HG03460 (cell line): ENCODE results near the gene SERTM1.

Experiments used
- ATAC-seq: cut with Tn5 transposase; IDR thresholded peaks from one replicate; pipeline ENCODE4 v1.9.1; 2021; ENCODE audit not compliant: unreplicated experiment

Gene SERTM1

DNA sequence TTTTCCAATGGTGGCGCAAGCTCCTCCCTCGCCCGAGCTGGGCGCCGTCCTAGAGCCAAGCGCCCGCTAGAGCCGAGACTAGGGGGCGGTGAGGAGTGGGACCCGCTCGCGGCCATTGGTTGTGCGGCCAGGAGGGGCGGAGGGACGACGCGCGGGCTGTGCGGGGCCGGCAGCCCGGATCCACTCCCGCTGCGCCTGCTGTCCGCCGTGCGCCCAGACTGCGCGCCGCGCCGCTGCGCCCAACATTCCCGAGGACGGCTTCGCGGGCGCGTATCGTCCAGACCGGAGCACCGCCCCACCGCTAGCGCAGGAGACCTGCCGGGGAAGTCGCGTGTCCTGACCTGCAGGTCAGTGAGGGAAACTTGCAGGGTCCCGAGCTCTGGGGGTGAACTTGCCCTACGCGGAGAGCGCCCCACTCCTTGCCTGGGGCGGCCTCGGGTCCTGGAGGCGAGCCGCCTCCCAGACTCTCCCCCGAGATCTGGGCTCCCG, at the start of gene SERTM1:
Gene SERTM1, plus strand, starts transcription at position 183 of the 489 bp plus-strand sequence. CDS start 21,059 bp downstream, outside the sequence.
- ATAC-seq = no peak

DNA sequence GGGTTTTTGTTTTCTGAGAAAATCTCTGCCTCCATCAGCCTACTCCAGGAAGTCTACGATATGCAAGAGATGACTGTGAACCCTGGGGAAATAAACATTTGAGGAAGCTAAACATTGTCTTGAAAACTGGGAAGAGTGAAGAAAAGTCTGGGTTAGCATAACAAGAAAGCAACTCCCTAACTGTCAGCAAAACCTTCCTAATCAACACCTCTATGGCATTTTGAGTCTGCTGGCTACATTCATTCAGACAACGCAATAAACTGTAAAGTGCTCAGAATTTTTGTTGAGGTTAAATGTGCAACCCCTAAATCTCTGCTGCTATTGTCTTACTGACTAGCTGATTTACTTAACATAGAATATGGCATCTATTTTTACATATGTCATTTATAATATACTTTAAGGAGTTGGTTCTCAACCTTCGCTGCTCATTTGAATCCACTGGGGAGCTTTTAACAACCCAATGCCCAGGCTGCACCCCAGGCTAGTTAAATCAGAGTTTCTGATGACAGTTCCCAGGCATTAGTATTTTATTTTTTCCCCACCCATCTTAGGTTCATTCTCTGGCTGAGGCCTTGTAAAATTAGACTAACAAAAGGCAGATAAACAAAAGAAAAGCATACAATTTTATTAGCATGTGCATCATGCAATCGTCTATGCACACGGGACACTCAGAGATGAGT, 45.3 kb upstream of the SERTM1 start:
- ATAC-seq = no peak

DNA sequence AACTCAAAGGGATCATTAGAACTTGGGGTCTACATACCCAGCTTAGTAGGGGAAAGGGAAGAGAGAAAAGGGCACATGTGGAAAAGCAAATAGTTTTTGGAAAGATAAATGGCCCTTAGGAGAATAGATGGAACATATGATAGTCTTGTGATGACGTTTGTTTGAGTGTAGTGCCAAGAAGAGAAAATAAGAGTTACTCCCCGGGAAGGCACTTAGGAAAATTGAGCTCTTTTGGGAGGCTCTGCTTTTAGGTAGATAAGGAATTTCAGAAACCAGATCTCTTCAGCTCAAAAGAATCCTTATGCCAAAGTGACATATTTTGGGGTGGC, 44.8 kb upstream of the SERTM1 start:
- ATAC-seq = no peak

DNA sequence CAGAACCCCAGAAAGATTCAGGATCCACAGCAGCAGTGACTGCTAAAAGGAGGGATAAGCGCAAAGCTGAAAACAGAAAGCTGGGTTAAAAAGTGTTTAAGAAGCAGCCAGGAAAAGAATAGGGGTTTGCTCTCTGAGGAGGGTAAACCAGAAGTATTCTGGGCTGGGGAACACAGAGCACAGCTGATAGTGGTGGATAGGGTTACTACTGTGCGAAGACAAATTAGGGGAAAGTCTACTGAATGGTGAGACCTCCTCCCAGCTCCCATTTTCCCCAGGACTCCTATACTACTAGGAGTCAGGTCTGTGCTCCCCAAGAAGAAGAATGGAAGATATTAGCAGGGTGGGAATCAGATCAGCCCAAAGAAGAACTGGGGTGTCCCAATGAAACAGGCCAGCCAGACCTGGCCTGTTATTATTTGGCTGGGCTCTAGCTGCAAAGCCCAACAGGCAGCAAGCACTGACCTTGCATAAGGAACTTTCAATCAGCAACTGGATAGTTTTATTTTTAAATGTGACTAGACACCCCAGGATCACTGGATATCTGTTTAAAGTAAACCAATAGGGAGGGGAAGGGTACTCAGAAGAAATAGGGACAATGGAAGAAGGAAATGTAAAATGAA, 43.5 kb upstream of the SERTM1 start:
- no peak for ATAC-seq

DNA sequence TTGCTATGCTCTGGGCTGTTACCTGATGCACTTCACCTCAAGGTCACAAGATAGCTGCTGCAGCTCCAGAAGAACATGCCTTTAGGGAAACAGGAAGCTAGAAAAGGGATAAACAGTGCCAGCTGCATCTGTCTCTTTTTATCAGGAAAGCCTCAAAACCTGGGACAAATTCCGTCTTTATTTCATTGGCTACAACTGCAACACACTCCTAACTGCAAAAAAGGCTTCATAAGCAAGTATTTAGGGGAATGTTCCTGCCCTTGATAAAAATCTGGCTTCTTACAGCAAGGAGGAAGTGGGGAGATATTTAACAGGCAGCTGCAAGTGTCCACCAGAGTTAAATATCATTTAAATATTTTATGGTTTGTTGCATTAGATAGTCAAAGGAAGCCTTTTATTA, 34.2 kb upstream of the SERTM1 start:
- ATAC-seq = no peak

DNA sequence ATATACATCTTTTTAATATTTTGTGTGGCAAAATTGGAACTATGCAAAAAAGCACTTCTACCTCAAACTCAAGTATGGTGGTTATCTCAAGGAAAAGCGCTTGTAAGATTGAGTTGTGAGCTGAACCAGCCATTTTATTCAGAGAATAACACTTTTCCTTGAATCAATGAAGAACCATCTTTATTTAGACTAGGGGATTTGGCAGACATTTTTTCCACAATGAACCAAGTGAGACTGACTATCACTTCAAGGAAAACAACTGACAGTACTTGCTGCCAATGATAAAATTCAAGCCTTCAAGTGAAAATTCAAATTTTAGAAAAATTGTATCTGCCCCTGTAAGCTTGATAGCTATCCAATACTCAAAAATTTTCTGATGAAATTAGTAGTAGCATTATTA, 23.2 kb upstream of the SERTM1 start:
- no peak for ATAC-seq

DNA sequence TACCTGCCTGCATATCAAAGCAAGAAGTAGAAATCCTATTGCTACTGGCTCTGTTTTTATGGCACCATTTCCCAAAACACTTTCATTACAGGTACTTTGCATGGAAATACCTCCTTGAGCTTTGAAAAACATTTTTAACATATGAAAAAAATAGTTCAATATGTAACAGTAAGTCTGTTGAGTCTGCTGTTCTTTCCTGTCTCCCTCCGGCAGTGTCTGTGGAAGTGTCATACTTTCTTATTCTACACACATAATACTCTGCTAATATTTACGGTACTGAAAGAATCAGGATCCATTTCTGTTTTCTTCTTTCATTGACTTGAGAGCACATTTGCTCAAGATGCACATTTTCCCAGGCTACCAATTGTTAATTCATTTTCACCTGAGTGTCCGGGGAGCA, 8.2 kb upstream of the SERTM1 start:
- no peak for ATAC-seq

DNA sequence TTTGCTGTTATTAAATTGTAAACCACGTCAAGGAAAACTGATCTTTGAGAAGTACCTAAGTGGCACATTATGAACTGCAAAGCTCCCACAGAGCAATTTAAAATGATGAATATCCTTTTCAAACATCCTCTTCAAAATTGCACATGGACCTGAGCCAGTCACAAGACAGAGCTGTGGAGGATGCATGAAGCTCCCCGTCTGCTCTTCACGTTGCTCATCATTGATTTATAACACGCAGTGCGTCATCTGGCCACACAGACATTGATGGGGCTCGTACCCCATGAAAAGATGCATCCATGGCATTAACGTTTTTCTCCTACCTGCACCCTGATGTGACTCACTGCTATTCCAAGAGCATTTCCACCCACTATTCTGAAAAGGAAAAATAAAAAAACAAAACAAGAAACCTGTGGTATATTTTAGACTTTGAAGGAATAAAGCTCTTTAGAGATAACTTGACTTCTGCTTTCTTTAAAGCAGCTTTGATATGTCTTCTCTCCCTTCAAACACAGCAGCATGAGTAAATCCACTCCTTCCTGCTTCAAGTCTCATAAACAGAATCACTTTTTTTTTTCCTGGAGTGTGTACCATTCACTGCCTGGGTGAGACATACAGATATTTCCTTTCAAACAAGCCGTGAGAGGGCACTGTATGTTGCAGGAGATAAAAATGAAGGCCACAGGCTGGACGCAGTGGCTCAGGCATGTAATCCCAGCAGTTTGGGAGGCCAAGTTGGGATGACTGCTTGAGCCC, 7.2 kb upstream of the SERTM1 start:
- no peak for ATAC-seq

DNA sequence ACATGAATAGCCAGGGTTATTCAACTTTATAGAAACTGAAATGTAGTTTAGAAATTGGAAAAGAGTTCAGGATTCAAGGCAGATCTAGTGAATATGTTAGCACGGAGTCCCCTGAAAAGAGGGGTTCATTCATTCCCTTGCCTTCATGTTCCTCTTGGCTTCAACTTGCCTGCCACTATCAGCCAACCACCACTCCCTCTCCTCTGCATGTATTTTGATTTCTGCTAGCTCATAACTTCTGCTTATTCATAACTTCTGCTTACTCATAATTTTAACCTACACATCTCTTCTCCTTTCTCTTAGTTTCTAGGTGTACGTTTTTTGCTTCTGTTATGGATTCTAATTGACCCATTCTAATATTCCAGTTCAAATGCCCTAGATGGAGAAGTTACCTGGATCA, 5.5 kb upstream of the SERTM1 start:
- no peak for ATAC-seq

DNA sequence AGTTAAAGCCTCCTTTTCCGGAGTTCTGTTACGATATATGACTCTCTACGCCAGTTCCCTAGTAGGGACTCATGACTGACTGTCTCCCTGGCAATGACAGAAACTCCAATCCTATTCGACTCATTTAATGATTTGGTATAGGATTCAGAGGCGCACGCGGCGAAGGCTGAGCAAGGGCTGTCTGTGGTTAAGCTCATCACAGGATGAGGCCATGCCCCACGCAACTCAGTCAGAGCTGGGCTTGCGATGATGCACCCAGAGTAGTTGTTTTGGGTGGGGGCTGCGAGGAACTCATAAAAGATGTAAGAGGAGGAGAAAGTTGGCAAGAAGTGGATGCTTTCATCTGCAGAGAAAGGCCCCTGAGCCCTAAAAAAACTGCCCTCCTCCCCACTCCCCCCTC, 468 bp upstream of the SERTM1 start:
- no peak for ATAC-seq

DNA sequence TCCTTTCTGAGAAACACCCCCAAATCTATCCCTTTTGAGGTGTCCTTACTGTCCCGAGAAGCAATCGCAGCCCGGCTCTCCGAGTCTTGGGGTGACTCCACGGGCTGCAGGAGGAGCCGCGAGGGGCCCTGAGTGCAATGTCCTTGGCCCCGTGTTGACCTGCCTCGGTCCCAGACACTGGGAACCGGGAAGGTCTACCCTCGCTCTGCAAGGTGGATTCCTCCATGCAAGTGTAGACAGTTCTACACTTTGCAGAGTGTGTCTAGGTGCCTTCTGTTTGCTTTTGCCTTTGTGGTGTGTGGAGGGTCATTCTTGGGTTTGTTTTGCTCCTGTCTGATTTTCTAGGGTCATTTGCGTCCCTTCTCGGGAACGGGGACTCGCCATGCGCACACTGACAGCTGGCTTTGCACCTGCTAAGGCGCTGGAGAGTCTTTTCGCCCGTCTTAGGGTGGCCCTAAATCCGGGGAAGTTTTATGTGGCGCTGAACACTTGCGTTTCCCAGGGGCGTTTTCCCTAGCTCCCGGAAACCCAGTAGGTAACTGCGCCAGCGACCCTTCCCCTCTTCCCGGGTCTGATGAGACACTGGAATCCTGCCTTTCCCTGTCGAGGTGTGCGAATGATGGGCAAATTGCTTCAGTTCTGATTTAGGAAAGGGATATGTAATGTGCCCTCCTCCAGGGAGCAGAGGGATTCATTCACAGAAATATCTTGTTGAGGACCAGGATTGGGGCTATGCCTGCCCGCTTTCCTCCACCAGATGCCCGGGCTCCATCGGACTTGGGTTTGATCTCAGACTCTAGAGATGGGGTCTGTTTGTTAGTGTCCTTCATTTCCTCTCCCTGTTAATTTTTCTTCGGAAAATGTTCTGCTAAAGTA, 755 bp downstream of the SERTM1 start:
- no peak for ATAC-seq

DNA sequence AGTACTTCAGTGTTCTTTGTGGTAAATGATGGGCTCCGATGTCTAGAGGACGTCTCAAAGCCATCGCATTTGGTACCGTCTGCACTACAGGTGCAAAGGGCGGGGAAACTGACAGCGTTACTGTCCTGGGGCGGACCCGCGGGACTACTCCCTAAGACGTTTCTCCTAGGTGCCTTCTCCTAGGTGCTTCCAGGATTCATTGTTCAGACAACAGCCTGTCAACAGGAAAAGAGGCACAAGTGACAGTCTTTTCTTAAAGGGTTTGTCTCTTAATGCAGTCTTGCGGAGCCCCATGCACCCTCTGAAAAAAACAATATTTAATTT, 1.4 kb downstream of the SERTM1 start:
- no peak for ATAC-seq

DNA sequence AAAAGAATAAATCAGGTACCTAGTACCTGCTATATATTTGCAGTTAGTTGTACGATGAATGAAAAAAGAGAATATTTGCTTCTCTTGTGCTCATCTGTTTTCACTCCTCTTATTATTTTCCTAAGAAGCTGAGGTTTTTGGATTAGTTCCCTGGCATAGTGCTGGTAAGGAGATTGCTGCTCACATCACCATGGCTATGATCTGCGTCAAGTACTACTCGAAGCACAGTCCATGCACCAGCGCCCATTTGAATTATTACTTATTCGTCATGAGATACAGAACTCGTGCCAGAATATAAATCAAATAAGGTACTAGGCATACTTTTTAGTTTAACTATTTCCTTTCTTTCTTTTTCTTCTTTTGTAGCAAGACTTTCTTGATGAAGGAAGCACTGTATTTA, 7.1 kb downstream of the SERTM1 start:
- no peak for ATAC-seq

DNA sequence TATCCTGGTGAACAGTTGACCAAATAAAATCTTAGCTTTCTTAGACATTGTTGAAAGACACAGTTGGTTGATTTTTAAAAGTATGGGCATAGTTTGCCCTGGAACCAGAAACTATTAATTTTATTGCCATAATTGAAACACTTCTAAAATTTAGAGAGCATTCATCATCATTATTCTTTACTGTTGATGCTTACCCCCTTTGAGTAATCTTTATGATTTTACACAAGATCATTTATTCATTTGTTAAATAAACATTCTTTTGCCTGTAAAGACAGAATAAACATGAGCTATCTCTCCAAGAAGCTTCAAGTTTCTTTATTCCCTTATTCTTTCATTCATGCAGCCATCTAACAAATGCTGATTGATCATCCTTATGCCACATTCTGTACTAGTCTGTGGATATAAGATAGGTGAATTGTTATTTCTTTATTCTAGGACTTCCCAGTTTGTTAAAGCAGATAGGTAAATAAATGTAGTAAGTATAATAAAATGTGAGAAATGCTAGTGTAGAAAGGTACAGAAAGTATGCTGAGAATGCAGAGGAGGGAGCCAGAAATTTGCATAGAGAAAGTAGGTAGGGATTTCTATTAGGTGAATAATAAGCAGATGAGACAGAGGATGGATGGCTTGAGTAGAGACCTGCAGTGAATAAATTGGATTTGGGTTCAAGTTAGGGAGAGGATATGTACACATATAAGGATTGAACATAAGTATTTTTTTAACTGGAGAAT, 8.2 kb downstream of the SERTM1 start:
- ATAC-seq = no peak

DNA sequence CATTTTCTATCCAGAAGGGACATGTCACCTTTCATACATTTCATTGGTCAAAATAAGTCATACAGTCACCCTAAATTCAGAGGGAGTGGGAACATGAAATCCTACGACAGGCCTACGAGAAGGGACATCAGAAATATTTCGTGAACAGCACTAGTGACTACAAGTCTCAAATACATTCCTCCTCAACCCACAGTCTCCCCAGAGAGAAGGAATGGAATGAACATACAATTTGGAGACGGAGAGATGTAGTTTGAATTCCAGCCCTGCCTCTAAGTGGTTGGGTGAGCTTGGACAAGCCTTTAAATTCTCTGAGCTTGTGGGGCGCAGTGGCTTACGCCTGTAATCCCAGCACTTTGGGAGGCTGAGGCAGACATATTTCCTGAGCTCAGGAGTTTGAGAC, 9.9 kb downstream of the SERTM1 start:
- ATAC-seq = no peak

DNA sequence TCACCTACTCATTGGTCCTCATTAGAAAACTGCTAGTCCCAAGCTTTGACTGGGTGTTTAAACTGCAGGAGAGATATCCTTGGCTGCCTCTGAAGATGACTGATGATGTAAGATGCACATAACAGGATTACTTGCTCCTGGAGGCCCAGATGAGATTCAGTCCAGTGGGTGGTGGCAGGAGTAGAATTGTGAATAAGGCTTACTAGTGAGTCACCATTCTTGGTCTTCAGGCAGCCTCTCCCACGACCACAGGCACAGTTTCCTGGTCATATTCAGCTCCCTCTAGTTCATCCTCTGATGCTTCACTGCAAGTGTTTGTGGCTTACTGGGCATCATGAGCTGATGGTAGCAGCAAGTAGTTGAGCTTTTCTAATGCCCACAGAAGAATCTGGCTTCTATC, 12.1 kb downstream of the SERTM1 start:
- ATAC-seq = no peak

DNA sequence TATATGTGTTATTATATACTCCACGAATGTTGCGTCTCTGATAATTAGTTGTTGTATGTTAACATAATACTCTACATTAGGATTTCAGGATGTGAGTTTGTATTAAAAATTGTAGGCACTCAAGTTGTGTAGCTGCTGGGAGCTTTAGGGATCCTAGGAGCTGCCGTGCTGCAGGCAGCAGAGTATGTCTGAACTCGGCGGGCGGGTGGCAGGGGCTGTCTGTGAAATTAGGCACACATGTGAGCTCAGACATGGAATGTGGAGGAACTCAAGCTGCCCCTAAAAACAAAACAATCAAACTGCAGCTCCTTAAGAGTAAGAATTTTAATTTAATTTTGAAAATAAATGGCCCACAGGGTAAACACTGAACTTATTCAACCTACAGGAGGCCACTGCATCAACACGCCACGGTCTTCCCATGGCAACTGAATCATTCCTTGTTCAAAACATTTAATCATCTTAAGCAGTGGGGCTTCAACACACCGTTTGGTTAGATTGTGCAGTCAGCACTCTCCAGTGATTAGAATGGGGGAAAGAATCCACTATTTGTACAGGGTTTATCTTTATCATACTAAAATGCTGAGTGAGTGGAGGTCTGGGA, 22.7 kb downstream of the SERTM1 start:
- ATAC-seq = no peak

DNA sequence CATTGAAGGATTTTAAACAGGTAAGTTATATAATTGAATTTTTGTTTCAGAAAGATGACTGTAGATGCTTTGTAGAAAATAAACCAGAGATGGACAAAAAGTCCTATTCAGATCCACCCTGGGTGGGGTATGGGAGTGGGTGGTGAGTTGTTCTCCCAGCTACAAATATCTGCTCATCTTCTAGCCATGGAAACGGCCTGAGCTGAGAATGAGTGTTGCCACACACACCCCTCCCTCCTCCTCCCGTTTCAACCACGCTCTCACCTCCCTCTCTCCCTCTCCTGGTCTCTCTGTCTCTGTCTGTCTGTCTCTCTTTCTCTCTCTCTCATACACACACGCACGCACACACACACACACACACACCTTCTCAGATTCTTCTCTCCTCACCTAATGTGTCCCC, 26.4 kb downstream of the SERTM1 start:
- ATAC-seq = no peak

DNA sequence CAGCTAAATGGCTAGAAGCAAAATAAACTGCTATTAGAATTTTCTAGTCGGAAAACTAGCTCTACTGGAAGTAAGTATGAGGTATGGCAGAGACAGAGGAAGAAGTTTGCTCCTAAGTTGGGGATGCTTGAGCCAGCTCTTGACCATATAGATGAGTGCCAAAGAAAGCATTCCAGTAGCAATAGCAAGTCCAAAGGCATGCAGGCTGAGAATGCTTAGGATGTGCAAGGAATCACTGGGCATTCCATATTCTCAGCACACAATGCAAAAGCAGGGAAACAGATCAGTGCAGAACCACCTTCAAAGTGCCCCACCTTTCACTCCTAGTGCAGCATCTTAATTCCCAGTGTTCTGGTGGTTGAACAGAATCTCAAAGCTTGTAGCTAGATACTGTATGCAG, 32.9 kb downstream of the SERTM1 start:
- no peak for ATAC-seq

DNA sequence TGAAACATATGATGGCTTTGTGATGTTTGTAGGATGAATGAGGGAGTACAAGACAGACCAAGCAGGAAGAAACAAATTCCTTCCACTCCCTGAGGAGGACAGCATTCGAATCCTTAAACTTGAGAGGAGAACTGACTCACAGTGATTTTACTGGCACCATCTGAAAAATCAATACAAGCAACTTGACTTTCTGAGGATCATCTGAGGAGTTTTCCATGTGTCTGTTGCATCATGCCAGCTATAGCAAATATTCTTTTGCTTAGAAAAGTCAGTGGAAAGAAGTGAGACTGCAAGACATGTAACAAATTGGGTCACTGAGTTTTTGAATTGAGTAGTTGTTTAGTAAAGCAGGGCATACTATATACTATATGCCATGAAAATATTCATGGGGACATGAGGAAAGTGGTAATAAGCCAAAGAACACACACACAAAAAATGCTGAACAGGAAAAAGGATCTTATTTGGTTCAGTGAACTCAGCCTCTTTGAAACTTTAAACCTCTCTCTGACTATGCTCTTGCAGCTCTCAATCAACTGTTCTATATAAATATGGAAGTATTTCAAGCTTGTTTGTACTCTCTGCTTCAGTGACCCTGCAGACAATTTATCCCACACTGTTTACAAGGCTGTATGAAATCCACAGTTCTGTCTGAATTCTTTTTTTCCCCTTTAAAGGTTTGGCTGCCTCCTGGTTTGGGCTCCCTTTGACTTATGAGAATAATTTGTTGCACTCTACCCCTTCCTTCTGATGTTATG, 35.5 kb downstream of the SERTM1 start:
- no peak for ATAC-seq
